ENCODE data around the gene SOX1. TPM values are rescaled to one million over a fixed set of nuclear protein-coding genes. Genes with fewer than 3 reads are reported as not detected.
A peak's percentile ranks its signal among the peaks of the same experiment; 100 is the strongest.

SOX1 gene
- total RNA-seq, 1 donor from 2014 or later: 3.3 TPM

GRCh38 chr13:112078216-112078615 lies 11.3 kb downstream of the SOX1 start:
- TF ChIP-seq EZH2 (IDR thresholded peaks at IDR 0.05): no peak
- no peak for TF ChIP-seq EZH2phosphoT487 (IDR thresholded peaks at IDR 0.05)
- no peak for TF ChIP-seq CTCF (IDR thresholded peaks at IDR 0.05)
- H3K9ac ChIP-seq: no peak overlapping the region
- Mint-ChIP-seq H3K4me1 (peaks cover 48% of the 10 kb centered on the region), H3K36me3 (peaks cover 5% of the 10 kb centered on the region), H3K9me3 (peaks cover 8% of the 10 kb centered on the region), H3K4me3 (peak overlapping the region; percentile 54), H3K27me3 (ENCODE audit: insufficient read depth, low read depth) (peaks cover 20% of the 10 kb centered on the region), H3K27ac (no peak overlapping the region)
- DNase-seq (ENCODE audit: low spot score): peak; percentile 42
- H3K36me3 ChIP-seq: no peaks in the 10 kb centered on the region
- H3K4me2 ChIP-seq: peak overlapping the region; percentile 69
- peak overlapping the region; percentile 75 for H2AFZ ChIP-seq (replicated peaks)
- H3F3A ChIP-seq (ENCODE audit: low read depth): peaks cover 43% of the 10 kb centered on the region
- peaks cover 38% of the 10 kb centered on the region for H3K4me1 ChIP-seq
- H3K27ac ChIP-seq: no peak overlapping the region
- H3K4me3 ChIP-seq: peak overlapping the region; percentile 14
- H4K20me1 ChIP-seq (ENCODE audit: low read depth): no peaks in the 10 kb centered on the region
- H3K79me2 ChIP-seq (ENCODE audit: low read depth): no peaks in the 10 kb centered on the region
- H3K27me3 ChIP-seq: peaks cover 54% of the 10 kb centered on the region
- H3K9me3 ChIP-seq (ENCODE audit: low read depth): no peaks in the 10 kb centered on the region

- Histone ChIP-seq H3F3A (ENCODE audit: low read depth) (peaks cover 35% of the 10 kb centered on the region), H3K27ac (no peak overlapping the region), H3K27me3 (peaks cover 49% of the 10 kb centered on the region), H2AFZ (replicated peaks) (no peak overlapping the region), H3K4me1 (peaks cover 33% of the 10 kb centered on the region), H3K9me3 (ENCODE audit: low read depth) (peaks cover 6% of the 10 kb centered on the region), H3K79me2 (ENCODE audit: low read depth) (no peaks in the 10 kb centered on the region), H3K4me2 (no peak overlapping the region), H3K9ac (no peak overlapping the region), H4K20me1 (ENCODE audit: low read depth) (no peaks in the 10 kb centered on the region), H3K36me3 (no peaks in the 10 kb centered on the region), H3K4me3 (no peak overlapping the region)
- H3K27me3 Mint-ChIP-seq (ENCODE audit: insufficient read depth, low read depth): peaks cover 15% of the 10 kb centered on the region
- no peak for TF ChIP-seq CTCF (IDR thresholded peaks at IDR 0.05)
- TF ChIP-seq EZH2phosphoT487 (IDR thresholded peaks at IDR 0.05): no peak
- no peak for TF ChIP-seq EZH2 (IDR thresholded peaks at IDR 0.05)
- peak; percentile 39 for DNase-seq (ENCODE audit: low spot score)
- no peak overlapping the region for H3K4me3 Mint-ChIP-seq
- H3K36me3 Mint-ChIP-seq: peaks cover 10% of the 10 kb centered on the region
- H3K27ac Mint-ChIP-seq: no peak overlapping the region
- H3K9me3 Mint-ChIP-seq: peaks cover 15% of the 10 kb centered on the region
- peaks cover 44% of the 10 kb centered on the region for H3K4me1 Mint-ChIP-seq
These were observed 12.1 kb downstream of the SOX1 start for GRCh38 chr13:112078879-112079531.

- H3K4me2 ChIP-seq: no peak overlapping the region
- Mint-ChIP-seq H3K27me3 (ENCODE audit: insufficient read depth, low read depth) (peaks cover 14% of the 10 kb centered on the region), H3K36me3 (peaks cover 12% of the 10 kb centered on the region), H3K27ac (peak overlapping the region; percentile 93), H3K4me3 (no peak overlapping the region), H3K4me1 (peaks cover 38% of the 10 kb centered on the region), H3K9me3 (peaks cover 22% of the 10 kb centered on the region)
- peaks cover 12% of the 10 kb centered on the region for H3K9me3 ChIP-seq (ENCODE audit: low read depth)
- peaks cover 42% of the 10 kb centered on the region for H3K27me3 ChIP-seq
- no peak overlapping the region for H3K4me3 ChIP-seq
- no peak for DNase-seq (ENCODE audit: low spot score)
- no peak overlapping the region for H2AFZ ChIP-seq (replicated peaks)
- TF ChIP-seq EZH2phosphoT487 (IDR thresholded peaks at IDR 0.05) (no peak), CTCF (IDR thresholded peaks at IDR 0.05) (no peak), EZH2 (IDR thresholded peaks at IDR 0.05) (no peak)
- no peak overlapping the region for H3K27ac ChIP-seq
- no peak overlapping the region for H3K9ac ChIP-seq
- peaks cover 26% of the 10 kb centered on the region for H3K4me1 ChIP-seq
- H3K79me2 ChIP-seq (ENCODE audit: low read depth): no peaks in the 10 kb centered on the region
- no peaks in the 10 kb centered on the region for H4K20me1 ChIP-seq (ENCODE audit: low read depth)
- peaks cover 28% of the 10 kb centered on the region for H3F3A ChIP-seq (ENCODE audit: low read depth)
- H3K36me3 ChIP-seq: no peaks in the 10 kb centered on the region
These were observed 12.7 kb downstream of the SOX1 start for GRCh38 chr13:112079696-112080095.
